T-helper 1 cell treated with Interleukin-12 subunit alpha and Interleukin-12 subunit beta and Interleukin-4 antibody, amounts not matched to agents 30 μg/mL and 1 μg/mL, for 36 hours (primary cell): ENCODE measurements around the gene SRD5A3.
"Not testable (repeated sequence)": the region's sequence is repeated elsewhere in the genome, so short reads cannot be mapped to it uniquely, and the experiment has no call there.

ENCODE experiments used
- H3K27ac Mint-ChIP-seq: one replicate; pipeline ENCODE4 v1.8.0; 2021; ENCODE audit warnings: mild to moderate bottlenecking, mixed read lengths
- H3K27me3 Mint-ChIP-seq: one replicate; pipeline ENCODE4 v1.8.0; 2021; ENCODE audit warnings: low read depth, mixed read lengths
- H3K36me3 Mint-ChIP-seq: one replicate; pipeline ENCODE4 v1.8.0; 2021; ENCODE audit warnings: low read depth, mixed read lengths
- H3K4me1 Mint-ChIP-seq: one replicate; pipeline ENCODE4 v1.8.0; 2021; ENCODE audit warnings: low read depth, mixed read lengths
- H3K4me3 Mint-ChIP-seq: one replicate; pipeline ENCODE4 v1.8.0; 2021; ENCODE audit warnings: mild to moderate bottlenecking, moderate library complexity, mixed read lengths
- H3K9me3 Mint-ChIP-seq: one replicate; pipeline ENCODE4 v1.8.0; 2021; ENCODE audit warnings: mixed read lengths

Gene SRD5A3

DNA sequence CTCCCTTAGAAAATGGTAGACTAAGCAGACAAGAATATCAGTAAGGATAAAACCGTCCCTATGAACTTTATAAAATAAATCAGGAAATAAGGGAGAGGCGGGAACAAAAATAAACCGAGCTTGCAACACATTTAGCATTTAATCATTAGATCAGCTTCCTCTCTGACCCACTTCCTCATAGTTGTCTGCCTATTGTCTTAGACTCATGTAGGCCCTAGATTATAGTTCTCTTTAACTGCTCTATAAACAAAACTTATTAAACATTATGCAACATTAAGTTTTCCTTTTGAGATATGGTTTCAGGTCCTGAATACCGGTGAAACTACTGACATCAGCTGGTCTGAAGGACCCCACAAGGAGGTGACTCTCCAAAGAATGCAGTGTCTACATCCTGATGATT lies 15.8 kb upstream of the SRD5A3 start:
- H3K27ac Mint-ChIP-seq, result no peak overlapping the region
- no peaks in the 10 kb centered on the region for H3K36me3 Mint-ChIP-seq
- peaks cover 12% of the 10 kb centered on the region for H3K9me3 Mint-ChIP-seq
- H3K27me3 Mint-ChIP-seq, result no peaks in the 10 kb centered on the region
- no peak overlapping the region for H3K4me3 Mint-ChIP-seq
- H3K4me1 Mint-ChIP-seq, result peaks cover 1% of the 10 kb centered on the region

DNA sequence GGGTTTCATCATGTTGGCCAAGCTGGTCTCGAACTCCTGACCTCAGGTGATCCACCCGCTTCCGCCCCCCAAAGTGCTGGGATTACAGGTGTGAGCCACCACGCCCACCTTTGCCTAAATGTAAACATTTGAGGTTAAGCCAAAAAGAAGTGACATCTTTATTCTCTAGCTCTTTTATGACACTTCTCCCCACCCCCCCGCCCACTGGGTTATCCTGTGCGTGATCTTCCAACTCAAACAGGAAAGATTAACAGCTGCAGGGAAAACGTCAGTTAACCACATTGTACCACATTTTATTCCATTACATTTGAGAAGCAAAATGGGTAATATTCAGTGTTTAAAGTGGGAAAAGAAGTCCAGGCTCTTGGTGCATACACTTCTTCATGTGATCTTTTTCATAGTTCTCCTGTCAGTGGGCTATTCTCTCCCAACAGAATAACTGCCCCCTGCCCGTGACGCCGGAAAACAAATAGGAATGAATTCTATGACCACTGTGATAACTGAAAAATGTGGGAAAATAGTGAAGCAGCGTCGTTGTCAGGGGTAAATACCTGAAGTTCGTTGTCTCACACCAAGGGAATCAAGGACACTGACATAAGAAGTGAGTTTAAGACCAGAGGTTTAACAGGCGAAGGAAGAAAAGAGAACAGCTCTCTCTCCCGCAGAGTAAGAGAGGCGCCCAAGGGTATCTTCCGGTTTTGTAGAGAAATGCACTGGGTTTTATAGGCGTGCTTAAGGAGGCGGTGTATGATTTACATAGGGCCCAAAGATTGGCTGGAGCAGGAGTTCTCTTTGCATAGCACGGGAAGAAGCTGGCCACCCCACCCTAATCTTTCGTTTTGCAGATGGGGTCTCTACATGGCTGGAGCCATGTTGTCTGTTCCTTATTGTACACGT lies 9.7 kb upstream of the SRD5A3 start:
- Mint-ChIP-seq H3K27ac (no peak overlapping the region), H3K4me1 (peaks cover 6% of the 10 kb centered on the region), H3K27me3 (no peaks in the 10 kb centered on the region), H3K9me3 (peaks cover 4% of the 10 kb centered on the region), H3K4me3 (no peak overlapping the region), H3K36me3 (no peaks in the 10 kb centered on the region)

- H3K27me3 Mint-ChIP-seq, result no peaks in the 10 kb centered on the region
- H3K4me3 Mint-ChIP-seq, result no peak overlapping the region
- no peaks in the 10 kb centered on the region for H3K36me3 Mint-ChIP-seq
- H3K27ac Mint-ChIP-seq, result no peak overlapping the region
- peaks cover 6% of the 10 kb centered on the region for H3K4me1 Mint-ChIP-seq
- H3K9me3 Mint-ChIP-seq, result peaks cover 4% of the 10 kb centered on the region
Measured at GRCh38 chr4:55337944-55338343, 8.1 kb upstream of the SRD5A3 start.

GRCh38 chr4:55338486-55338885 lies 7.6 kb upstream of the SRD5A3 start:
- H3K4me1 Mint-ChIP-seq, result peaks cover 6% of the 10 kb centered on the region
- H3K27me3 Mint-ChIP-seq, result no peaks in the 10 kb centered on the region
- H3K27ac Mint-ChIP-seq, result no peak overlapping the region
- peaks cover 4% of the 10 kb centered on the region for H3K9me3 Mint-ChIP-seq
- no peaks in the 10 kb centered on the region for H3K36me3 Mint-ChIP-seq
- H3K4me3 Mint-ChIP-seq, result no peak overlapping the region

DNA sequence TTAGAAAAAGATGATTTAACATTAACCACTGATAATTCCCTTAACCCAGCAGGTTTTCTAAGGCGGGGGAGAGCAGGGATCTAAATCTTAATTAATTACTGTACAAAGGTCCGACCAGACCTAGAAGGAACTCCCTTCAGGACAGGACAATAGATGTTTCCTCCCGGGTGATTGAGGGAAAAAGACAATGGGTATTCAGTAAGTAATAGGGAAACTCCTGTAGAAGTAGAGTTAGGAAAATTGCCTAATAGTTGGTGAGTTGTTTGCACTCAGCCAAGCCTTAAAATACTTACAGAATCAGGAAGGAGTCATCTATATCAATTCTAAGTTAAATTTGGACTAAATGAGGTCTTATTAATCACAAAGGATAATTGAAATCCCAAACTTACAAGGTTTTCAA lies 5.8 kb upstream of the SRD5A3 start:
- Mint-ChIP-seq H3K36me3 (no peaks in the 10 kb centered on the region), H3K27ac (no peak overlapping the region), H3K27me3 (no peaks in the 10 kb centered on the region), H3K4me3 (no peak overlapping the region), H3K4me1 (peaks cover 10% of the 10 kb centered on the region), H3K9me3 (peaks cover 4% of the 10 kb centered on the region)

DNA sequence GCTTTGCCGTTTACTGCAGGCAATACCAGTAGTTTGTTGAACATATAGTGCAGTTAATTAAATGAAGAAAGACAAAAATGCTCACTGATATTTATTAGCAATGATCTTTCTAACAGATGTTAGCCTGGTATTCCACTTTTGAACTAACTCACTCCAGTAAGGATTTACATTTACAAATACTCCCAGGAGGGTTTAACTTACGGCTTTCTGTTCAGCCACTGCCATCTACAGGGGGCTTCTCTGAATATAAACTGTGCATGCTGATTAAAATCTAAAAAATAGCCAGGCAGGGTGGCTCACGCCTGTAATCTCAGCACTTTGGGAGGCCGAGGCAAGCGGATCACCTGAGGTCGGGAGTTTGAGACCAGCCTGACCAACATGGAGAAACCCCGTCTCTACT lies 2.2 kb upstream of the SRD5A3 start:
- Mint-ChIP-seq H3K27me3 (no peaks in the 10 kb centered on the region), H3K27ac (no peak overlapping the region), H3K4me1 (peaks cover 25% of the 10 kb centered on the region), H3K4me3 (no peak overlapping the region), H3K36me3 (no peaks in the 10 kb centered on the region), H3K9me3 (no peaks in the 10 kb centered on the region)

GRCh38 chr4:55345054-55345453 lies 988 bp upstream of the SRD5A3 start:
- H3K27ac Mint-ChIP-seq, result no peak overlapping the region
- peaks cover 22% of the 10 kb centered on the region for H3K4me1 Mint-ChIP-seq
- H3K4me3 Mint-ChIP-seq, result no peak overlapping the region
- H3K27me3 Mint-ChIP-seq, result no peaks in the 10 kb centered on the region
- H3K9me3 Mint-ChIP-seq, result no peaks in the 10 kb centered on the region
- no peaks in the 10 kb centered on the region for H3K36me3 Mint-ChIP-seq

GRCh38 chr4:55346851-55347255 lies 811 bp downstream of the SRD5A3 start:
- Mint-ChIP-seq H3K27me3 (no peaks in the 10 kb centered on the region), H3K36me3 (no peaks in the 10 kb centered on the region), H3K4me3 (peak overlapping the region; percentile 80), H3K27ac (peak overlapping the region; percentile 62), H3K9me3 (no peaks in the 10 kb centered on the region), H3K4me1 (peaks cover 22% of the 10 kb centered on the region)

DNA sequence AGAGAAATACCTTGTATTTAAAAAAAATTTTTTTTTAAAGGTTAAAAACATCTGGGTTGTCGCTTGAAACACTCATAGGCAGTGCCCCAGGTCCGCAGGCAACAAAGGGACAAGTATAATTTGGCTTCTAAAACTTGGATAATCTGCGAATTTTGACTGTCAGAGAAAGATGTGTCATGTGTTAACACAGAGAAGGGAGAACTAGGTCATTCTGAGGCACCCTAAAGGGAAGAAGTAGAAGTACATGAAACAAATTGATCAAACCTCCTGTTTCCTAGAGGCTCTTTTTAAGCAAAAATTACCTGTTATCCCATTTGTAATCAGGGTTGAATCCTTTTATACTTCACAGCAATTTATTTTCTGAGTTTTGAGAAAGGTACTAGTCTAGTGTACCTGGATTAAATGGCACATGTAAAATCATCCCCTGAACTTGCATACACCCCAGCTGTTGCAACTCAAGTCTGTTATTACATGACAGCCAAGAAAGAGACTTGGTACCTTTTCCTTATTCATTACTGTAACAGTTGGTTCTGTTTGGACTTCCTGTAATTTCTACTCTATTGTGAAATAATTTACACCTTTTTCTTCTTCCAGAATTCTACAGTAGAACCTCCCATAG lies 1.7 kb downstream of the SRD5A3 start:
- Mint-ChIP-seq H3K27me3 (no peaks in the 10 kb centered on the region), H3K4me1 (peaks cover 22% of the 10 kb centered on the region), H3K9me3 (peaks cover 2% of the 10 kb centered on the region), H3K36me3 (peaks cover 3% of the 10 kb centered on the region), H3K4me3 (peak overlapping the region; percentile 80), H3K27ac (peak overlapping the region; percentile 24)

DNA sequence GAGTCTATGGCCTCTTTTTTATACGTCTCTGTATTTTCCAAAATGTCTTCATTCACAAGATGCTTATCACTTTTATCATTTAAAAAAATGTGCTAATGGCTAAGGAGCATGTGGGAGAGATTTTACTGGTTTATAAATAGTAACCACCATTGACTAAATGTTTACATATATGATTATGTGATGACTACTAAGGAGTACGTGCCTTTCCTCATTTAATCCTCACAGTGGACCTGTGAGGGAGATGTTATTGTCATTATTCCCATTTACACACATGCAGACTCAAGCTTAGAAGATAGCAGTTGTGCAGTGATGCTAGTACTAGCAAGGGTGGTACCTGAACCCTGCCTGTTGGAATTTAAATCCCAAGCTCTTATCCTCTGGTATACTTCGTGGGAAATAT lies 2.4 kb downstream of the SRD5A3 start:
- H3K36me3 Mint-ChIP-seq, result peaks cover 3% of the 10 kb centered on the region
- peaks cover 5% of the 10 kb centered on the region for H3K9me3 Mint-ChIP-seq
- no peak overlapping the region for H3K27ac Mint-ChIP-seq
- H3K27me3 Mint-ChIP-seq, result no peaks in the 10 kb centered on the region
- H3K4me1 Mint-ChIP-seq, result peaks cover 22% of the 10 kb centered on the region
- H3K4me3 Mint-ChIP-seq, result no peak overlapping the region

DNA sequence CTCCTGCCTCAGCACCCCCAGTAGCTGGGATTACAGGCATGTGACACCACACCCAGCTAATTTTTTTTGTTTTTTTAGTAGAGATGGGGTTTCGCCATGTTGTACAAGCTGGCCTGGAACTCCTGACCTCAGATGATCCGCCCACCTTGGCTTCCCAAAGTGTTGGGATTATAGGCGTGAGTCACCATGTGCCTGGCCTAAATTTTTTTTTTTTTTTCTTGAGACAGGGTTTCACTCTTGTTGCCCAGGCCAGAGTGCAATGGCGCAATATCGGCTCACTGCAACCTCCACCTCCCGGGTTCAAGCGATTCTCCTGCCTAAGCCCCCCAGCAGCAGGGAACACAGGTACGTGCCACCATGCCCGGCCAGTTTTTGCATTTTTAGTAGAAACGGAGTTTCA lies 4.8 kb downstream of the SRD5A3 start:
- H3K4me3 Mint-ChIP-seq, H3K9me3 Mint-ChIP-seq, H3K27ac Mint-ChIP-seq, H3K27me3 Mint-ChIP-seq, H3K36me3 Mint-ChIP-seq: not testable (repeated sequence)
- peaks cover 16% of the 10 kb centered on the region for H3K4me1 Mint-ChIP-seq

DNA sequence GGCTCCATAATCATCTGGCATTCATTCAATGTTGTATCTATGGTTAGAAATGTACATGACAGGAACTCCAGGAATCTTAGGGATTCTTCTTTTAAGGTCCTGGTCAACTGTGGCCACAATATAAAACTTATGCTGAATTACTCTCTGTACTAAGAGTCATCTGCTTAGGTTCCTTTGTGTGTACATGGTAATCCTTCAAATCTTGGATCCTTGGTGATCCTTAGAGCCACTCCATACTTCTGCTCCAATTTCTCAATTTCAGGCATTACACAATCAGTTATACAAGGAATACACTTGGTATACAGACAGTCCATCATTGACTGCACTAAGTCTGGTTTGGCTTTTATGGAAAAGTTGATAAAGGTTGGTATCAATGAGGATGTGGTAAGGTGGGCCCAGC lies 5.8 kb downstream of the SRD5A3 start:
- no peak overlapping the region for H3K27ac Mint-ChIP-seq
- no peak overlapping the region for H3K4me3 Mint-ChIP-seq
- H3K9me3 Mint-ChIP-seq, result peaks cover 5% of the 10 kb centered on the region
- peaks cover 13% of the 10 kb centered on the region for H3K4me1 Mint-ChIP-seq
- H3K27me3 Mint-ChIP-seq, result no peaks in the 10 kb centered on the region
- peaks cover 8% of the 10 kb centered on the region for H3K36me3 Mint-ChIP-seq

- H3K4me1 Mint-ChIP-seq, result peaks cover 4% of the 10 kb centered on the region
- no peaks in the 10 kb centered on the region for H3K27me3 Mint-ChIP-seq
- no peak overlapping the region for H3K27ac Mint-ChIP-seq
Measured at GRCh38 chr4:55352726-55353125, 6.7 kb downstream of the SRD5A3 start.

DNA sequence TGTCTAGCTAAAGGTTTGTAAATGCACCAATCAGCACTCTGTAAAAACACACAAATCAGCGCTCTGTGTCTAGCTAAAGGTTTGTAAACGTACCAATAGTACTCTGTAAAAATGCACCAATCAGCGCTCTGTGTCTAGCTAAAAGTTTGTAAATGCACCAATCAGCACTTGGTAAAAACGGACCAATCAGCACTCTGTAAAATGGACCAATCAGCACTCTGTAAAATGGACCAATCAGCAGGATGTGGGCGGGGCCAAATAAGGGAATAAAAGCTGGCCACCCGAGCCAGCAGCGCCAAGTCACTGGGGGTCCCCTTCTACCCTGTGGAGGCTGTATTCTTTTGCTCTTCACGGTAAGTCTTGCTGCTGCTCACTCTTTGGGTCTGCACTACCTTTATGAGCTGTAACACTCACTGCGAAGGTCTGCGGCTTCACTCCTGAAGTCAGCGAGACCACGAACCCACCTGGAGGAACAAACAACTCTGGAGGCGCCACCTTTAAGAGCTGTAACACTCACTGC lies 7.2 kb downstream of the SRD5A3 start:
- H3K9me3 Mint-ChIP-seq, H3K27ac Mint-ChIP-seq, H3K27me3 Mint-ChIP-seq, H3K4me3 Mint-ChIP-seq, H3K4me1 Mint-ChIP-seq: not testable (repeated sequence)
- peaks cover 13% of the 10 kb centered on the region for H3K36me3 Mint-ChIP-seq

More at GRCh38 chr4:55352726-55353125, 6.7 kb downstream of the SRD5A3 start:
- Mint-ChIP-seq H3K9me3 (peaks cover 5% of the 10 kb centered on the region), H3K4me3 (no peak overlapping the region), H3K36me3 (peaks cover 13% of the 10 kb centered on the region)

- Mint-ChIP-seq H3K36me3 (peaks cover 13% of the 10 kb centered on the region), H3K9me3 (peaks cover 5% of the 10 kb centered on the region), H3K4me1 (peaks cover 5% of the 10 kb centered on the region), H3K27me3 (no peaks in the 10 kb centered on the region), H3K27ac (no peak overlapping the region), H3K4me3 (no peak overlapping the region)
Measured at GRCh38 chr4:55354648-55355047, 8.6 kb downstream of the SRD5A3 start.
